Measurements from ENCODE around the gene DHH.
"Not testable (repeated sequence)": the region's sequence is repeated elsewhere in the genome, so short reads cannot be mapped to it uniquely, and the experiment has no call there.

DHH gene

GRCh38 chr12:49070971-49071370, 23.6 kb downstream of the DHH start:
- no peak for DNase-seq (ENCODE audit: low read depth)

GRCh38 chr12:49069507-49070346, 24.9 kb downstream of the DHH start, which contains the start of gene RHEBL1:
Gene RHEBL1, minus strand, starts transcription at chr12:49069979. Its CDS starts 194 bp downstream, at chr12:49069785.
- DNase-seq (ENCODE audit: low read depth): peak; percentile 91

DNA sequence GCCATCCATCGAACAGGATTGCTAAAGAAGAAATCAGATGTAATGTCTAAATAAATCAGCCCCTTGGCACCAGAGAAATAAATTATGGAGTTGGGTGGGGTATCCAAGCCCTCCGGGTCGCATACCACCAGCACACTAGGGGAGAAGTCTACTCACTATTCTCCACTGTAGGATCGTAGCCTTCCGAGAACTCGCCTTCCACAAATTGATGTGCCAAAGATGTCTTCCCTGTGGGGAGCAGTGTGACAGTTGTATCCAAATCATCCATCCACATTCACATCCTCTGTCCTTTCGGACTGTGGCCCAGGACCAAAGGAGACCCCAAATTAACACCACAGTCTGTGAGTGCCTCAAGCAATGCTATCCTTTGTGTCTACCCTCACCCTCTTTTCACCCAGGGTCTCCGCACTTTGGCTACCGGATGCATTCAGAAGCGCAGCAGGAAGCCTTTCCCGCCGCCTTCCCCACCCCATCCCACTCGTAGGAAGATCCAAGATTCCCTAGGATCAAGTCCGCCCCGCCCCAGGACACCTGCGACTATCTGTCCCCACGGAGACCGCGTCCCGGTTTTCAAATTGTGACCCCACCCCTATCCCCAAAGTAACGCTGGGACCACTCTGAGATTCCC, 25.6 kb downstream of the DHH start:
- no peak for DNase-seq (ENCODE audit: low read depth)

GRCh38 chr12:49066120-49066519, 28.5 kb downstream of the DHH start:
- DNase-seq (ENCODE audit: low read depth): no peak

DNA sequence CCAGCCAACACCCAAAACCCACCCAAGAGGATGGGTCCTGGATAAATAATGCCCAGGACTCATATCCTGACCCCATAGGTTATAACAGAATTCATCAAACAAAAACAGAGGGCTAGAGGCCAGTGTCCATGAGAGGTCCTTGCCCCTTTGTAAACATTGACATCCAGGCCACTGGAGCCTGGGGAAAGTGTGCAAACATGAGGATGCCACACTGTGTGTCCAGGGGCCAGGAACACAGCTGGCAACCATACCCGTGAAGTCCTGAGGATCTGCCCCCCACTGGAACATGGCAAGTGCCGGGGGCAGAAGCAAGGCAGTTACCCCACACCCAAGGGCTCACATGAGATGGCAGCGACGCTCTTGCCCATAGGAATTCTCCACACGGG, 29.8 kb downstream of the DHH start:
- no peak for DNase-seq (ENCODE audit: low read depth)

DNA sequence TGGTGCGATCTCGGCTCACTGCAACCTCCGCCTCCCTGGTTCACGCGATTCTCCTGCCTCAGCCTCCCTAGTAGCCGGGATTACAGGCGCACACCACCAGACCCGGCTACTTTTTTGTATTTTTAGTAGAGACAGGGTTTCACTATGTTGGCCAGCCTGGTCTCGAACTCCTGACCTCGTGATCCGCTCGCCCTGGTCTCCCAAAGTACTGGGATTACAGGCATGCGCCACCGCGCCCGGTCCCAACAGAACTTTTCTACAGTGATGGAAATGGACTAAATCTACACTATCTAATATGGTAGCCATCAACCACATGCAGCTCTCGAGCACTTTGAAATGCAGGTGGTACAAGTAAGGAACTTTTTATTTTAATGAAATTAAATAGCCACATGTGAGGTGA, 32.7 kb downstream of the DHH start:
- DNase-seq (ENCODE audit: low read depth): not testable (repeated sequence)

GRCh38 chr12:49061157-49061650, 33.4 kb downstream of the DHH start:
- DNase-seq (ENCODE audit: low read depth): no peak

DNA sequence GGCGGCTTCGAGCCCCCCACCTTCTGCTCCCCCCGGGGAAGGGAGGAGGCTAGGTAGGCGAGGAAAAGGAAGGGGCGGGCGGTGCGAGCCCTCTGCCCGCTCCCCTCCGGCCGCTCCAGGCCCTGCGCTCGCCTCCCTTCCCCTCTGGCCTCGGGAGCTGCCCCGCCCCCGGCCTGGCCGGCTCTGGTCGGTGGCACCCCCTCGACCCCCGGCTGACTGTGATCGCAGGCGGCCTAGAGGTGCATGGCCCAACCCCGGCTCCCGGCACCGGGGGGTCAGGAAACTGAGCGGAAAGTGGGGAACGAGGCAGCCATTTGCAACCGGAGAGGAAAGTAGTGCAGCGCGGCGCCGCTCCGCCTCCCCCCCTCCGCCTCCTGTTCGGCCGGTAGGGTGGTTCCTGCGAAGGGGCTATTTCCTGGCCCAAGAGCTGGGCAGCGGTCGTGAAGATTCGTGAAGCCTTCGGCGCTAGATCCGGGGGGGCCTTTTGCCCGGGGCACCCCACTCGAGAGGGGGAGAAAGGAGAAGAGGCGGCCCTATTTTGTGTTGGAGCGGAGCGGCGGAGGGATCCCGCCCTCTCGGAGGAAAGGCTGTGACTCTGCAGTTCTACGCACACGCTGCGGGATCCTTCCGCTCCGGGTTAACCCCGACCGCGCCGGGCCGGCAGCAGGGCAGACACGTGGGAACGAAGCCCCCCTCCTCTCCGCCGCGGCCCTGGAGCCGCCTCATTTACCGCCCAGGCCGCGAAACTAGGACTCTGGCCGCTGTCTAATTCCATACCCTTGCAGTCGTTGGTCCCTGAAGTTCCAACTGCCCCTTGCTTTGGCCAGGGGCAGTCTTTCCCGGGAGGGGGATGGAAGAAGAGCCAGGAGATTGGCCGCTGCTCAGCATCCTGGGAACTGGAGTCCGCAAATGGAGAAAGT, 34.1 kb downstream of the DHH start, which contains the start of gene KMT2D:
Gene KMT2D, minus strand, starts transcription at position 558 of the 920 bp plus-strand sequence. CDS start 5,470 bp downstream, outside the sequence.
- peak; percentile 73 for DNase-seq (ENCODE audit: low read depth)

- DNase-seq (ENCODE audit: low read depth): no peak
Observed at GRCh38 chr12:49059299-49060171, 35.1 kb downstream of the DHH start.

GRCh38 chr12:49059045-49059298, 35.6 kb downstream of the DHH start:
- DNase-seq (ENCODE audit: low read depth): no peak

- no peak for DNase-seq (ENCODE audit: low read depth)
Observed at GRCh38 chr12:49058366-49059044, 36.1 kb downstream of the DHH start.

GRCh38 chr12:49057888-49058287, 36.7 kb downstream of the DHH start:
- DNase-seq (ENCODE audit: low read depth): no peak

DNA sequence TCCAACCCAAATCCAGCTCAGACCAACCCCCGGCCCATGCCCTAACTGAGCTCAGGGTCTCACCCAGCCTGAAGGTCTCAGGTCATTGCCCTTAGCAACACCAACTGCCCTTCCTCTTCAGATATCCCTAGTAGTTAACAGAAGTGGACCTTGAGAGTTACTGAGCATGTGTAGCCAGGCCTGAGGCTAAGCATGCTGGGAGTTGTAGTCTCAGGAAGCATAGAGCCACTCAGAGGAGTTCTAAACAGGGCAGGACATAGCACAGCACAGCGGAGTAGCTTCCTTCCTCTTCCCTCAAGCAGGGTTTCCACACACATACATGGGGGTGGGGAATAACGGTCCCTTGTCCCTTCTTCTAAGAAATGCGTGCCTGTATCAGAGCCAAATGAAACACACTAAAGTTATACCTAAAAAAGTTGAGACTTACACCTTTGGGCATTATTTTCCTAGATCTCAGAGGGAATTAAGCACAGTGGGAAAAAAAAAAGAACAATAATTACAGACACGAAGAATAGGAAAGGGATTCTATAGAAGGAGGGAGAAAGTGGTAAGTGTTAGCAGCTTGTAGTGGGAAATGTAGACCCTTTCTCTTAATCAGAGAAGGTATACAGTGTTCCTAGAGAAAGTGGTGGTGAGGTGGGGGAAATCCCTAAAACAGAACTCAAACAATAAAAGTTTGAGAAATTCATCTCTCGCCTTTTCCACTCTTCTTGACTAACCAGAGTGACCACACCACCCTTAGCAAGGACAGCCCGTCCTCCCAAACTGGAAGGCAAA, 38.4 kb downstream of the DHH start:
- peak; percentile 22 for DNase-seq (ENCODE audit: low read depth)

- no peak for DNase-seq (ENCODE audit: low read depth)
Observed at GRCh38 chr12:49055092-49055491, 39.5 kb downstream of the DHH start.

DNA sequence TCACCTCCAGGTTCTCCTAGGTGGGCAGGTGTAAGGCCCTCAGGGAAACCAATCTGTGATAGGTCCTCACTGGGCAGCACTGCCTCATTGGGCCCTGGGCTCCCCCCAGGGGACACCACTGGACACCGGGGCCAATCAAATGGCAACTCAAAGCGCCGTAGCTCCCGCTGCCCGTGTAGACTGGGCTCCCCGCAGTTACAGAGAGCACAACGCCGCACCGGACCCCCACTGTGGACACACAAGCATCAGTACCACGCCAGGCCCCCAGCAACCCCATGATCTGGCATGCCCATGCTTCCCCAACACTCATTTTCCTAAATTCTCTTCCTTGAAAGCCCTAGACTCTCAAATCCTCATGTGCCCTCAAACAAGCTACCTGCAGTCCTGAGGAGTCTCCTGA, 40.1 kb downstream of the DHH start:
- DNase-seq (ENCODE audit: low read depth): no peak

- DNase-seq (ENCODE audit: low read depth): no peak
Observed at GRCh38 chr12:49054096-49054495, 40.5 kb downstream of the DHH start.

DNA sequence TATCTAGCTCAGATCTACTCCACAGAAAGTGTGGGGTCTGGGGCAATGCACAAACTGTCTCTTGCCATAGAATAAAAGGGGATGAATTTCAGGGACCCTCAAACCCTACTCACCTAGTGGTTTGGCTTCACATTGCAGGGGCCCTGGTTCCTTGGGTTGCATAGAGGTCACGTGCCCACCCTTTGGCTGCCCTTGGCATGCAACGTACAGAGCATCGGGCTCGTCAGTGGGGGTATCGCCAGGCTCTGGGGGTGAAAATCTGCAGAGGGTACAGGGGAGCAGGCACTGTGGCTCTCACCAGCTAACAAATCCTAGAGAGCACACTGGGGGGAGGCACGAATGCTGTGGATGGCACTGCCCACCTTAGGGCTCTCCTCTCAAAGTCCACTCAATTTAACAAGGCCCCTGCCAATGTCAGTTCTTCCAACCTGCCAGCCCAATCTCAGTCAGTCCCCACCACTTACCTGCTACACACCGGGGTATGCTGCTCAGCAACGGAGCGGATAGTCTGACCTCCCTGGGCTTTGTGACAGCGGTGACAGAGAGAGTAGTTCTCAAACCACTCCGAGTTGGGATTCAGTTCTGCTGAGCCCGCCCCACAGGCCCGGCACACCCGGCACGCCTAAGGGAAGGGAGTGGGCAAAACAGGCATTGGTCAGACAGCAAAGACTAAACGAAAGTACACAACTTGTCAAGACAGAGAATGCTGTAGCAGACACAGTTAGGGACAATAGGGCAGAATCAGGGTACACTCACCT, 42.0 kb downstream of the DHH start:
- DNase-seq (ENCODE audit: low read depth): no peak

- no peak for DNase-seq (ENCODE audit: low read depth)
Observed at GRCh38 chr12:49051777-49052438, 42.7 kb downstream of the DHH start.

DNA sequence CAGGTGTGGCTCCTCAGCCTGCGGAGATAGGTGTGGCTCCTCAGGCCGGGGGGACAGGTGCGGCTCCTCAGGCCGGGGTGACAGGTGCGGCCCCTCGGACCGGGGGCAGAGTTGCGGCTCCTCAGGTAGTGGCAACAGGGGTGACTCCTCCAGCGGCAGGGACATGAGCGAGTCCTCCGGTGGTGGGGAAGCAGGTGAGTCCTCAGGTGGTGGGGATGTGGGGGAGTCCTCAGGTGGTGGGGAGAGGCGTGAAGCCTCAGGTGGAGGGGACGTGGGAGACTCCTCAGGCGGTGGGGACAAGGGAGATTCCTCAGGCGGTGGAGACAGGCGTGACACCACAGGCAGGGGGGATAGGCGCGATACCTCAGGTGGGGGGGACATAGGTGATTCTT, 43.2 kb downstream of the DHH start:
- DNase-seq (ENCODE audit: low read depth): no peak

Data from stimulated activated CD8-positive, alpha-beta memory T cell treated with anti-CD3 and anti-CD28 coated beads, Interleukin-15, amount 100 ng/mL, for 1 hour (primary cell).